Neural cell (in vitro differentiated cells): ENCODE measurements around the gene YTHDC2. TPM values are rescaled to one million over a fixed set of nuclear protein-coding genes. Genes with fewer than 3 reads are reported as not detected.

Source experiments
- H2AFZ ChIP-seq: fragments of 200-600, 300-800 bp; sonication (generic), shearing (Covaris generic); 2 replicates; pipeline ENCODE4 v1.6.0; 2014; ENCODE audit warnings: low read depth, mild to moderate bottlenecking, antibody characterized with exemption, low read length, moderate library complexity
- H3F3A ChIP-seq: fragments of 200-600 bp; shearing (Covaris generic); 2 replicates; pipeline ENCODE4 v1.6.1; 2016; ENCODE audit warnings: mild to moderate bottlenecking, moderate library complexity, mixed read lengths, antibody characterized with exemption, low read length; ENCODE audit not compliant: insufficient read depth, poor library complexity, severe bottlenecking
- H3K27ac ChIP-seq: fragments of 200-600, 300-800 bp; sonication (generic), shearing (Covaris generic); 2 replicates; pipeline ENCODE4 v1.5.1; 2014; ENCODE audit warnings: mild to moderate bottlenecking, low read length, moderate library complexity
- H3K27me3 ChIP-seq: fragments of 300-800, 200-600 bp; sonication (generic), shearing (Covaris generic); 2 replicates; pipeline ENCODE4 v1.6.0; 2014; ENCODE audit warnings: mild to moderate bottlenecking, low read depth, low read length, moderate library complexity; ENCODE audit not compliant: insufficient read depth
- H3K36me3 ChIP-seq: fragments of 300-800, 200-600 bp; sonication (generic), shearing (Covaris generic); 2 replicates; pipeline ENCODE4 v1.5.1; 2014; ENCODE audit warnings: mild to moderate bottlenecking, antibody characterized with exemption, low read length, moderate library complexity; ENCODE audit not compliant: insufficient read depth
- H3K4me2 ChIP-seq: fragments of 300-800, 200-600 bp; sonication (generic), shearing (Covaris generic); 2 replicates; pipeline ENCODE4 v1.6.0; 2014; ENCODE audit warnings: mild to moderate bottlenecking, low read length
- H3K4me3 ChIP-seq: fragments of 300-800, 200-600 bp; sonication (generic), shearing (Covaris generic); 2 replicates; pipeline ENCODE4 v1.5.1; 2014; ENCODE audit warnings: mild to moderate bottlenecking, low read length, moderate library complexity
- H3K79me2 ChIP-seq: fragments of 200-600 bp; shearing (Covaris generic); replicated peaks from 2 replicates; pipeline ENCODE4 v1.6.0; 2014; ENCODE audit warnings: mild to moderate bottlenecking, low read length, moderate library complexity; ENCODE audit not compliant: insufficient read depth
- H3K9ac ChIP-seq: fragments of 300-800, 200-600 bp; sonication (generic), shearing (Covaris generic); 2 replicates; pipeline ENCODE4 v1.6.1; 2016; ENCODE audit warnings: mild to moderate bottlenecking, low read length, mixed read lengths
- H3K9me2 ChIP-seq: fragments of 200-600 bp; shearing (Covaris generic); 2 replicates; pipeline ENCODE4 v1.6.1; 2016; ENCODE audit warnings: mild to moderate bottlenecking, low read length, mixed read lengths; ENCODE audit not compliant: insufficient read depth
- H3K9me3 ChIP-seq: fragments of 200-600, 300-800 bp; sonication (generic), shearing (Covaris generic); 2 replicates; pipeline ENCODE4 v1.6.1; 2016; ENCODE audit warnings: mild to moderate bottlenecking, mixed run types, low read length, moderate library complexity, mixed read lengths
- H4K20me1 ChIP-seq: fragments of 200-600 bp; shearing (Covaris generic); 2 replicates; pipeline ENCODE4 v1.6.1; 2016; ENCODE audit warnings: mild to moderate bottlenecking, mixed run types; ENCODE audit not compliant: insufficient read depth
- CTCF ChIP-seq: fragments of 450-650 bp; IDR thresholded peaks from 2 replicates; pipeline ENCODE4 v1.5.1; 2014; ENCODE audit warnings: antibody characterized with exemption, mild to moderate bottlenecking, moderate library complexity; ENCODE audit not compliant: poor library complexity, severe bottlenecking
- EP300 ChIP-seq: fragments of 450-650 bp; conservative IDR thresholded peaks from 2 replicates; pipeline ENCODE4 v1.6.1; 2014; ENCODE audit warnings: antibody characterized with exemption, mild to moderate bottlenecking, moderate library complexity; ENCODE audit not compliant: poor library complexity, severe bottlenecking
- EZH2 ChIP-seq: fragments of 200-600, 300-800 bp; shearing (Covaris generic), sonication (generic); IDR thresholded peaks from 2 replicates; pipeline ENCODE4 v1.6.1; 2014; ENCODE audit warnings: antibody characterized with exemption, low read length, borderline replicate concordance, mild to moderate bottlenecking; ENCODE audit not compliant: insufficient read depth, poor library complexity, severe bottlenecking
- RAD21 ChIP-seq: fragments of 450-650 bp; conservative IDR thresholded peaks from 2 replicates; pipeline ENCODE4 v1.6.1; 2014; ENCODE audit warnings: antibody characterized with exemption, mild to moderate bottlenecking, moderate library complexity
- SMC3 ChIP-seq: fragments of 450-650 bp; conservative IDR thresholded peaks from 2 replicates; pipeline ENCODE4 v1.6.1; 2014; ENCODE audit warnings: antibody characterized with exemption, mild to moderate bottlenecking, moderate library complexity; ENCODE audit not compliant: poor library complexity
- polyA plus RNA-seq: library from polyadenylated mRNA; depleted of rRNA; stranded (reverse); fragments of >200 nt; gene quantifications from 2 replicates; pipeline ENCODE4 v1.2.3, GENCODE V29; 2014

Gene YTHDC2
- polyA plus RNA-seq, 1 donor from 2014 or later: 43.7 TPM

GRCh38 chr5:113508756-113509155 is 4.7 kb upstream of the YTHDC2 start:
- H3K27ac ChIP-seq: no peak overlapping the region

GRCh38 chr5:113510836-113511451 is 2.5 kb upstream of the YTHDC2 start:
- Histone ChIP-seq H3K9me3 (no peaks in the 10 kb centered on the region), H3K27ac (no peak overlapping the region), H3K9ac (no peak overlapping the region), H3K4me3 (no peak overlapping the region), H3F3A (no peaks in the 10 kb centered on the region), H3K79me2 (peaks cover 18% of the 10 kb centered on the region), H3K27me3 (no peaks in the 10 kb centered on the region), H3K4me2 (no peak overlapping the region), H2AFZ (no peak overlapping the region), H3K36me3 (no peaks in the 10 kb centered on the region), H4K20me1 (no peaks in the 10 kb centered on the region), H3K9me2 (no peaks in the 10 kb centered on the region)
- TF ChIP-seq RAD21 (peak; percentile 88), EP300 (no peak), CTCF (peak; percentile 84), SMC3 (peak; percentile 93)

More at GRCh38 chr5:113508756-113509155, 4.7 kb upstream of the YTHDC2 start:
- Histone ChIP-seq H3K4me2 (no peak overlapping the region), H4K20me1 (no peaks in the 10 kb centered on the region), H3K27me3 (no peaks in the 10 kb centered on the region), H2AFZ (no peak overlapping the region), H3K4me3 (no peak overlapping the region), H3K36me3 (no peaks in the 10 kb centered on the region), H3K79me2 (no peaks in the 10 kb centered on the region), H3K9me2 (no peaks in the 10 kb centered on the region), H3K9me3 (no peaks in the 10 kb centered on the region), H3F3A (no peaks in the 10 kb centered on the region), H3K9ac (no peak overlapping the region)
- no peak for TF ChIP-seq CTCF

GRCh38 chr5:113512341-113512740 is 1.2 kb upstream of the YTHDC2 start:
- H4K20me1 ChIP-seq: no peaks in the 10 kb centered on the region
- H3K4me2 ChIP-seq: no peak overlapping the region
- TF ChIP-seq SMC3 (no peak), EZH2 (no peak), RAD21 (no peak)
- peaks cover 32% of the 10 kb centered on the region for H3K79me2 ChIP-seq
- peaks cover 4% of the 10 kb centered on the region for H3K36me3 ChIP-seq
- no peaks in the 10 kb centered on the region for H3K9me2 ChIP-seq
- H3K4me3 ChIP-seq: no peak overlapping the region
- H3F3A ChIP-seq: no peaks in the 10 kb centered on the region
- H3K27me3 ChIP-seq: no peaks in the 10 kb centered on the region
- no peak overlapping the region for H2AFZ ChIP-seq
- no peak overlapping the region for H3K27ac ChIP-seq
- no peak overlapping the region for H3K9ac ChIP-seq
- no peaks in the 10 kb centered on the region for H3K9me3 ChIP-seq
